Fibroblast of mammary gland (primary cell): Measurements from ENCODE around the gene TEX14.
A peak's percentile ranks its signal among the peaks of the same experiment; 100 is the strongest.

ENCODE experiments used
- DNase-seq: peaks from one replicate; pipeline ENCODE4 v3.0.0-alpha.2; 2010; ENCODE audit warnings: low read depth
- H3K4me3 ChIP-seq: 2 replicates; pipeline ENCODE4 v1.5.1; 2011; ENCODE audit warnings: low read depth, mild to moderate bottlenecking, low read length, moderate library complexity; ENCODE audit not compliant: control insufficient read depth
- TF ChIP-seq, protein P1 (sequence below): conservative IDR thresholded peaks from 2 replicates; pipeline ENCODE4 v1.5.1; 2011; ENCODE audit warnings: low read depth, low read length, inconsistent platforms; ENCODE audit not compliant: control insufficient read depth, insufficient read depth

TEX14 gene, protein sequence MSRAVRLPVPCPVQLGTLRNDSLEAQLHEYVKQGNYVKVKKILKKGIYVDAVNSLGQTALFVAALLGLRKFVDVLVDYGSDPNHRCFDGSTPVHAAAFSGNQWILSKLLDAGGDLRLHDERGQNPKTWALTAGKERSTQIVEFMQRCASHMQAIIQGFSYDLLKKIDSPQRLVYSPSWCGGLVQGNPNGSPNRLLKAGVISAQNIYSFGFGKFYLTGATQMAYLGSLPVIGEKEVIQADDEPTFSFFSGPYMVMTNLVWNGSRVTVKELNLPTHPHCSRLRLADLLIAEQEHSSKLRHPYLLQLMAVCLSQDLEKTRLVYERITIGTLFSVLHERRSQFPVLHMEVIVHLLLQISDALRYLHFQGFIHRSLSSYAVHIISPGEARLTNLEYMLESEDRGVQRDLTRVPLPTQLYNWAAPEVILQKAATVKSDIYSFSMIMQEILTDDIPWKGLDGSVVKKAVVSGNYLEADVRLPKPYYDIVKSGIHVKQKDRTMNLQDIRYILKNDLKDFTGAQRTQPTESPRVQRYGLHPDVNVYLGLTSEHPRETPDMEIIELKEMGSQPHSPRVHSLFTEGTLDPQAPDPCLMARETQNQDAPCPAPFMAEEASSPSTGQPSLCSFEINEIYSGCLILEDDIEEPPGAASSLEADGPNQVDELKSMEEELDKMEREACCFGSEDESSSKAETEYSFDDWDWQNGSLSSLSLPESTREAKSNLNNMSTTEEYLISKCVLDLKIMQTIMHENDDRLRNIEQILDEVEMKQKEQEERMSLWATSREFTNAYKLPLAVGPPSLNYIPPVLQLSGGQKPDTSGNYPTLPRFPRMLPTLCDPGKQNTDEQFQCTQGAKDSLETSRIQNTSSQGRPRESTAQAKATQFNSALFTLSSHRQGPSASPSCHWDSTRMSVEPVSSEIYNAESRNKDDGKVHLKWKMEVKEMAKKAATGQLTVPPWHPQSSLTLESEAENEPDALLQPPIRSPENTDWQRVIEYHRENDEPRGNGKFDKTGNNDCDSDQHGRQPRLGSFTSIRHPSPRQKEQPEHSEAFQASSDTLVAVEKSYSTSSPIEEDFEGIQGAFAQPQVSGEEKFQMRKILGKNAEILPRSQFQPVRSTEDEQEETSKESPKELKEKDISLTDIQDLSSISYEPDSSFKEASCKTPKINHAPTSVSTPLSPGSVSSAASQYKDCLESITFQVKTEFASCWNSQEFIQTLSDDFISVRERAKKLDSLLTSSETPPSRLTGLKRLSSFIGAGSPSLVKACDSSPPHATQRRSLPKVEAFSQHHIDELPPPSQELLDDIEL (N-terminal part only)

DNA sequence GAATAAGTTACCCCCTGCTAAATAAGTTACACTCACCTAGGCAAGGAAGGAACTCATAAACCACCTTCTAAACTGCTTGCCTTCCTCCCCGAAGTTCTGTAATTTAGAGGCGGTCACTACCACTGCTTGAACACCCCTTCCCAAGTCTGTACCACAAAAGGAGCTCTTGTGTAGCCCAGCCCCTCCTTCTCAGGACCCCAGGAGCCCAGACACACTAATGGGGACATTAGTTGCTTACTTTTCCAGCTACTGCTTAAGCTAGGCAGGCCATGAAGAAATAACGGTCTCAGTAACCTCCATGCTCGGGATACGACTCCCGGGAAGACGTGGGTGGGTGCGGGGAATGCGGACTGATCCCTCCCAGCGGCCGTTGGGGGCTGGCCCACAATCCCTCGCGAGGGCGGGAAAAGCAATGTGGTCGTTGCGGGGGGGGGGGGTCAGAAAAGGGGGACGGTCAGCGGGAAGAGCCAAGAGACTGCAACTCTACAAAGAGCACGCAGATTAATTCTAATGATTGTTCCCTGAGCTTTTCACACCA lies at the start of gene TEX14:
Gene TEX14, minus strand, starts transcription at position 345 of the 538 bp plus-strand sequence. CDS start 40,044 bp downstream, outside the sequence.
- peak within 1 kb of the TSS; percentile 84 for H3K4me3 ChIP-seq
- TF ChIP-seq, protein P1, sequence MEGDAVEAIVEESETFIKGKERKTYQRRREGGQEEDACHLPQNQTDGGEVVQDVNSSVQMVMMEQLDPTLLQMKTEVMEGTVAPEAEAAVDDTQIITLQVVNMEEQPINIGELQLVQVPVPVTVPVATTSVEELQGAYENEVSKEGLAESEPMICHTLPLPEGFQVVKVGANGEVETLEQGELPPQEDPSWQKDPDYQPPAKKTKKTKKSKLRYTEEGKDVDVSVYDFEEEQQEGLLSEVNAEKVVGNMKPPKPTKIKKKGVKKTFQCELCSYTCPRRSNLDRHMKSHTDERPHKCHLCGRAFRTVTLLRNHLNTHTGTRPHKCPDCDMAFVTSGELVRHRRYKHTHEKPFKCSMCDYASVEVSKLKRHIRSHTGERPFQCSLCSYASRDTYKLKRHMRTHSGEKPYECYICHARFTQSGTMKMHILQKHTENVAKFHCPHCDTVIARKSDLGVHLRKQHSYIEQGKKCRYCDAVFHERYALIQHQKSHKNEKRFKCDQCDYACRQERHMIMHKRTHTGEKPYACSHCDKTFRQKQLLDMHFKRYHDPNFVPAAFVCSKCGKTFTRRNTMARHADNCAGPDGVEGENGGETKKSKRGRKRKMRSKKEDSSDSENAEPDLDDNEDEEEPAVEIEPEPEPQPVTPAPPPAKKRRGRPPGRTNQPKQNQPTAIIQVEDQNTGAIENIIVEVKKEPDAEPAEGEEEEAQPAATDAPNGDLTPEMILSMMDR: no peak
- no peak for DNase-seq

DNA sequence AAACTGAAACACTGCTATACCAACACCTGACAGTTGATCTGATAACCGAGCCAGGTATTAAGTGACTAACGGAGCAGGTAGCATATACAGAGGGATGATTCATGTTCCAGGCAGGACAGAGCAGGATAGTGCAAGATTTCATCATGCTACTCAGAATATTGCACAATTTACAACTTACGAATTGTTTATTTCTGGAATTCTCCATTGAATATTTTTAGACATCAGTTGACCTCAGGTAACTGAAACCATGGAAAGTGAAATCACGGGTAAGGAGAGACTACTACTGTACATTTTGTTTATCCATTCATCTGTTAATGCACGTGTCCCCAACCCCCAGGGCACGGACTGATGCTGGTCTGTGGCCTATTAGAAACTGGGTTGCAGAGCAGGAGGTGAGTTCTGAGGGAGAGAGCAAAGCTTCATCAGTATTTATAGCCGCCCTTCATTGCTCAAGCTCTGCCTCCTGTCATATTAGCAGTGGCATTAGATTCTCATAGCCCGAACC lies 49.3 kb upstream of the TEX14 start:
- peak; percentile 45 for DNase-seq
- TF ChIP-seq, protein P1: no peak

DNA sequence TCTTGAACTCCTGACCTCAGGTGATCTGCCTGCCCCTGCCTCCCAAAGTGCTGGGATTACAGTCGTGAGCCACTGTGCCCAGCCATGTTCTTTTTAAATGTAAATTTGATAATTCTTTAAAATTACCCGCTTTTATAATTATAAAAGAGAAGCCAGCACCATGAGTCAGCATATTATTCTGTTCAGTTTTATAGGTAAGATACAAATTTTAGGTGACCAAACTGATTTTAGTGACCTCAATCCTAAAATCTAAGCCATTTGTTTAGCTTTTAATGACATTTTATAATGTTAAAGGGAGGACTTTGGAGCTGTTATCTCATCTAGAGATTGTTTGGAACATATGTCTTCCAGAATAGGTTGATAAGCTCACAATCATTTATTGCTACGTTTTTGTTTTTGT lies 43.0 kb upstream of the TEX14 start:
- no peak for DNase-seq
- H3K4me3 ChIP-seq: no peak overlapping the region
- TF ChIP-seq, protein P1: no peak

More for the DNA sequence above, 49.3 kb upstream of the TEX14 start:
- H3K4me3 ChIP-seq: no peak overlapping the region

DNA sequence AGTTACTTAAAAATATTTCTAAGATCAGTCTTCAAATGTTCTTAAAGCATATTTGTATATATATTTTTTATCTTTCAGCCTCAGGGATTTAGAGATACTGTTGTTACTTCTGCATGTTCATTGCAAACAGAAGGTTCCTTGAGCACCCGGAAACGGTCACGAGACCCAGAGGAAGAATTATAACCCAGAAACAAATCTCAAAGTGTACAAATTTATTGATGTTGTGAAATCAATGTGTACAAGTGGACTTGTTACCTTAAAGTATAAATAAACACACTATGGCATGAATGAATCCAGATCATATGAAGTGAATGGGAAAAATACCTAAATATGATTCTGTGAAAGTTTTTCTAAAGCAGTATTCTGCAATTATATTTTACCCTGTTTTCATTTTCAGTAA lies 42.2 kb upstream of the TEX14 start:
- no peak for DNase-seq
- TF ChIP-seq, protein P1: no peak
- no peak overlapping the region for H3K4me3 ChIP-seq

DNA sequence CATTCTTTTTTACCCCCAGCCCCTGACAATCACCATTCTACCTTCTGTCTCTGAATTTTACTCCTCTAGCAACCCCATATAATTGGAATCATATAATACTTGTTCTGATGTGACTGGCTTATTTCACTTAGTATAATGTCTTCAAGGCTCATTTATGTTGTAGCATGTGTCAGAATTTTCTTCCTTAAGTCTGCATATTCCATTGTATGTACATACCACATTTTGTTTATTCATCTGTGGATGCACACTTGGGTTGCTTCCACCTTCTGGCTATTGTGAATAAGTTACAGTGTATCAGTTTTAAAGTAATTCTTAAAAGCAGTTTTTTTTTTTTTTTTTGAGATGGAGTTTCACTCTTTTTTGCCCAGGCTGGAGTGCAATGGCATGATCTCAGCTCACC lies 39.1 kb upstream of the TEX14 start:
- TF ChIP-seq, protein P1: no peak
- no peak overlapping the region for H3K4me3 ChIP-seq
- no peak for DNase-seq

DNA sequence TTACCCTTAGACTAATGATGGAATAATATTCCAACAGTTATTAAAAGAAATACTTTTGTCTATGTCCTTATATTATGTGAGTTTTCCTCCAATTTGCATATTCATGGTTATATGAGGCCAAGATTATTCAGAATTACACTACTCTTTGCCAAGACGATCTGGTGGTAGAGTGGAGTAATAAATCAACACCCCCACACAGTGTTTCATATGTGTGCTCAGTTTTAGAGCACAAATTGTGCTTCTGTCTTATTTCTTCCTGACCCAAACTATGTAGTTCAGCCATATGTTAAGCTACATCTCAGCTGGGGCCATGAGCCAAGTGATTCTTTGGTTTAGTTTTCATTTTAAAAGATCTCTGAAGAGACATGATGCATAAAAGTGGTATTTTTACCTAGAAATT lies 37.0 kb upstream of the TEX14 start:
- TF ChIP-seq, protein P1: no peak
- peak; percentile 83 for DNase-seq
- H3K4me3 ChIP-seq: no peak overlapping the region
